Heart left ventricle (tissue), 16 donors: ENCODE data around the gene CKB. TPM values are rescaled to one million over a fixed set of nuclear protein-coding genes. Genes with fewer than 3 reads are reported as not detected.

Experiments used
- ATAC-seq, 4 donors: fragments of 200-7000 bp; cut with Tn5 transposase; one replicate each; pipeline ENCODE4 v1.9.1; 2020 to 2022; ENCODE audit warnings: moderate library complexity in 4 of 4, mild to moderate bottlenecking in 3 of 4, moderate number of reproducible peaks in 1 of 4
- DNase-seq, 5 donors: peaks; one replicate each; pipeline ENCODE4 v3.0.0-alpha.2; 2020
- H3K27ac ChIP-seq, 12 donors: fragments of 200-600 bp; sonication (generic) in 4 of 12; one replicate each; pipeline versions ENCODE4 v1.5.0 to v1.8.0; 2016 to 2022; ENCODE audit warnings: mild to moderate bottlenecking in 2 of 12
- H3K27me3 ChIP-seq, 9 donors: fragments of 200-600 bp; sonication (generic) in 2 of 9; one replicate each; pipeline versions ENCODE4 v1.5.1 to v1.8.0; 2016 to 2022; ENCODE audit warnings: mild to moderate bottlenecking in 3 of 9
- H3K36me3 ChIP-seq, 9 donors: fragments of 200-600 bp; sonication (generic) in 2 of 9; one replicate each; pipeline versions ENCODE4 v1.5.0 to v1.8.0; 2018 to 2022; ENCODE audit warnings: mild to moderate bottlenecking in 2 of 9
- H3K4me1 ChIP-seq, 12 donors: fragments of 200-600 bp; sonication (generic) in 4 of 12; one replicate each; pipeline versions ENCODE4 v1.5.0 to v1.8.0; 2016 to 2022; ENCODE audit warnings: mild to moderate bottlenecking in 3 of 12
- H3K4me3 ChIP-seq, 12 donors: fragments of 200-600 bp; sonication (generic) in 4 of 12; one replicate each; pipeline versions ENCODE4 v1.5.0 to v1.8.0; 2017 to 2022; ENCODE audit warnings: mild to moderate bottlenecking in 9 of 12, moderate library complexity in 4 of 12
- H3K9me3 ChIP-seq, 12 donors: fragments of 200-600 bp; sonication (generic) in 4 of 12; one replicate each; pipeline versions ENCODE4 v1.5.0 to v1.8.0; 2016 to 2022; ENCODE audit warnings: mild to moderate bottlenecking in 1 of 12
- CTCF ChIP-seq, 12 donors: fragments of 200-600 bp; sonication (generic) in 4 of 12; IDR thresholded peaks; one replicate each; pipeline versions ENCODE4 v1.5.0 to v1.8.0; 2018 to 2022; ENCODE audit warnings: antibody characterized with exemption in 12 of 12, mild to moderate bottlenecking in 5 of 12
- POLR2A ChIP-seq, 2 donors: fragments of 450-650 bp; IDR thresholded peaks; one replicate each; pipeline ENCODE4 v1.6.1; 2017; ENCODE audit warnings: antibody characterized with exemption in 2 of 2, mild to moderate bottlenecking in 2 of 2, moderate library complexity in 2 of 2
- WGBS, 4 donors: extraction: QIAGEN DNeasy Blood & Tissue Kit in 2 of 4; methylation state at CpG; one replicate each; pipeline versions ENCODE4 v1.1.5 to v1.1.7; 2013 to 2018; 5-methylcytosine and 5-hydroxymethylcytosine counted together
- intact Hi-C, 10 donors: fragments of 100-400 bp; cut with DNase I; formaldehyde crosslinking; loops; one replicate each; pipeline versions ENCODE4 v1.11.1 to v1.14.2; 2022
- polyA plus RNA-seq, 2 donors: library from polyadenylated mRNA; stranded (reverse); fragments of 200-250 nt; gene quantifications; one replicate each; pipeline ENCODE4 v1.2.3, GENCODE V29; 2013
- total RNA-seq, 9 donors: library from RNA; depleted of rRNA in 2 of 9; stranded (reverse); fragments of >200 nt in 2 of 9; fragmentation: NEBNext Ultra II Directional in 3 of 9; extraction: Animal tissue kit (Norgen Biotek cat#: 25700) in 3 of 9; gene quantifications; one replicate each; pipeline versions ENCODE4 v1.1.0 to v1.2.4, GENCODE V29; 2016 to 2023
- donor health status: ischemic (EF 13 %, LVEDD 7.1; RV severe dilation, severe dysfunction).
- donor health status: healthy with polysubstance abuse.
- donor health status: DM: no; HTN: yes; CAD: no.
- donor health status: DM: no; HTN: no; CAD: no.
- donor health status: ischemic (EF 25% LVEDD 6.9; RV normal size, moderate dysfunction).
- donor health status: ischemic (EF 25% LVEDD 5.7; RV mildly dilated, moderate dysfunction).
- donor health status: healthy.
- donor health status: DM: yes; HTN: yes; CAD: no.
- donor health status: ischemic (EF 35%, LVEDD 5.7; RV mildly dilated, moderate dysfunction).
- donor health status: nonischemic (EF 11% LVEDD 7.7; RV severe dilation, severe dysfunction).
- donor health status: DM: yes; HTN: yes; CAD: no.
- donor health status: PGD.
- donor health status: ischemic (EF 29% LVEDD 5.4; RV normal size, mild dysfunction).
- donor health status: nonischemic (EF 23%, LVEDD 6.1; RV moderate dilation, normal function).

CKB gene
- total and polyA plus RNA-seq, 11 donors, result 203 to 1,105 (median 529) TPM

DNA sequence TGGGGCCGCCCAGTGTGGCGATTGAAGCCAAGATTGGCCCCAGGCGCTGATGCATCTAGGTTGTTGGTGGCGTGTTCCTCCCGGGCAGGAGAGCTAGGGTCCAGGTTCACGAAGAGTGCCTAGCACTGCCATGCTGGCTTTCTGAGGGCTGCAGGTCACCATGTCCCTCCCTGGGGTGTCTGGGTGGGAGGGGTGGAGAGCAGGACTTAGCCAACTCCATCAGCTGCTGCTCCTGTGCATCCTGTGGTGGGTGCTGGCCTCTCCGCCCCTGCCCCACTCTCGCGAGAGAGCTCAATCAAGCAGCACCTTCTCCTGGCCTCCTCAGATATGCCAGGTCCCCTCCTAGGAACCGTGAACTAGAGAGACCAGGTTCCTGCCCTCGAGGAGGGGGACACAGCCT lies 8.2 kb upstream of the CKB start:
- 88 to 92% (median 89%) methylated on average over 6 to 11 of the region's 11 CpGs for WGBS, 4 donors
- no peak for ATAC-seq
- H3K4me1 ChIP-seq, result peaks cover 3 to 52% (median 28%) of the 10 kb centered on the region in 12 donors
- peak overlapping the region in 1 of 12 donors; percentile 96 for H3K27ac ChIP-seq
- no peak overlapping the region for H3K4me3 ChIP-seq
- DNase-seq, result no peak
- TF ChIP-seq POLR2A (IDR thresholded peaks at IDR 0.05) (no peak), CTCF (IDR thresholded peaks at IDR 0.05) (no peak)
- intact Hi-C loops, result no loop called here
- no peaks in the 10 kb centered on the region for H3K27me3 ChIP-seq
- H3K9me3 ChIP-seq, result no peaks in the 10 kb centered on the region
- peaks cover 0 to 29% (median 4%) of the 10 kb centered on the region in 9 donors for H3K36me3 ChIP-seq

DNA sequence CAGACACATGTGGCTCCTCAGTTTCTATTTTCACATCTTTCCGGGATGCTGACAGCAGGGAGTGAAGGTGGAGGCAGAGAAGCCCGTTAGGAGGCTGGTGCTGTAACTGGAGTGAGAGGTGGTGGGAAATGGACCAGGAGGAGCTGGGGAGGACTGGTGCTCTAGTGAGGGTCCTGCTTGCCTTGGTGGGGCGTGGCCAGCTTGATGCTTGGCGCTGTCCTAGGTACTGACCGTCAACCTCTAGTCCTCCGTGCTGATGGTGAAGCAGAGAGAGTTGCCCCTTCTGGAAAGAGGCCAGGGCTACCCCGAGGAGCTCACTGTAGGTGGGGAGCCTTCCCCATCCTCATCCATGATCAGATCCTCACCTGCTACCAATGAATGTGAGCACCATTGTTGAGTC lies 7.8 kb upstream of the CKB start:
- WGBS, 4 donors, result 50 to 58% (median 55%) methylated on average over 4 to 7 of the region's 7 CpGs
- intact Hi-C loops, result no loop called here
- TF ChIP-seq CTCF (IDR thresholded peaks at IDR 0.05) (no peak), POLR2A (IDR thresholded peaks at IDR 0.05) (no peak)
- Histone ChIP-seq H3K36me3 (peaks cover 0 to 28% (median 4%) of the 10 kb centered on the region in 9 donors), H3K27me3 (no peaks in the 10 kb centered on the region), H3K4me3 (peak overlapping the region in 3 of 12 donors; percentile 89 to 100 (median 92)), H3K9me3 (no peaks in the 10 kb centered on the region), H3K4me1 (peaks cover 3 to 52% (median 30%) of the 10 kb centered on the region in 12 donors), H3K27ac (peak overlapping the region in 1 of 12 donors; percentile 96)
- ATAC-seq (no peak), DNase-seq (no peak)

DNA sequence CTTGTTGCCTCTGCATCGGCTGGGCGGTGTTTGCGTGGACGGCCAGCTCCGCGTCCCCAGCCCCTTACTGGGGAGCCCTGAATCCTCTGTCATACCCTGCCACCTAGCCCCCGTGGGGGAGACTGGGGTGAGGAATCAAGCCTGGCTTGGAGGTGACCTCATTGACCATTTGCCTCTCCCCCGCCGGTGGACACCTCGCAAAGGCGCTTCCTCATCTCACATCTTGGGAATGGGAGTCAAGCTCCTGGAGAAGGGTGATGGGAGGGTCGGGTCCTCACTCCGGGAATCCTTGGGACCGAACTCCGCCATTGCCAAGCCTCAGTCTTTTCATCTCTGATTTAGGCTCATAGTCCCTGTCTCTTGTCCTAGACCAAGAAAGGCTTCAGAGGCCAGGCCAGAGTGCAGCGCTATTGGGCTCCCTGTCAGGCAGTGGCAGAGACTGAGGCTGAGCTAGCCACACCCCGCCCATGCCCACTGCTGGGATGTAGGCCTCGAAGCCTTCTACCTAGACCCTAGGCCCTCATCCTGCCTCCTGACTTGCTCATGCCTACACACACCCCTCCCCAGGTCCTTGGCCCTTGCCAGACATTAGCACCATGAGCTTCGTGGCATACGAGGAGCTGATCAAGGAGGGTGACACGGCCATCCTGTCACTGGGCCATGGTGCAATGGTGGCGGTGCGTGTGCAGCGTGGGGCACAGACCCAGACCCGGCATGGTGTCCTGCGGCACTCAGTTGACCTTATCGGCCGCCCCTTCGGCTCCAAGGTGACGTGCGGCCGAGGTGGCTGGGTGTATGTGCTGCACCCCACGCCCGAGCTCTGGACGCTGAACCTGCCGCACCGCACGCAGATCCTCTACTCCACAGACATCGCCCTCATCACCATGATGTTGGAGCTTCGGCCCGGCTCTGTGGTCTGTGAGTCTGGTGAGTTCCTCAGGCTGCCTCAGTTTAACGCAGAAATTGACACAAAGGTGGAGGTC lies 7.0 kb upstream of the CKB start:
- ATAC-seq (no peak), DNase-seq (peak in 1 of 5 donors; percentile 65)
- Histone ChIP-seq H3K9me3 (no peaks in the 10 kb centered on the region), H3K27me3 (no peaks in the 10 kb centered on the region), H3K4me3 (peak overlapping the region; percentile 66 to 100 (median 86)), H3K27ac (peak overlapping the region; percentile 82 to 98 (median 95)), H3K36me3 (peaks cover 0 to 28% (median 4%) of the 10 kb centered on the region in 9 donors), H3K4me1 (peaks cover 3 to 59% (median 30%) of the 10 kb centered on the region in 12 donors)
- no peak for TF ChIP-seq POLR2A (IDR thresholded peaks at IDR 0.05)
- WGBS, 4 donors, result 48 to 61% (median 53%) methylated on average over 35 to 42 of the region's 42 CpGs
- intact Hi-C loops, result no loop called here

GRCh38 chr14:103528587-103529382 lies 6.2 kb upstream of the CKB start, which contains the start of gene TRMT61A:
Gene TRMT61A, plus strand, starts transcription at chr14:103529196. Its CDS starts 783 bp downstream, at chr14:103529979.
- ATAC-seq, result peak; percentile 82 to 93 (median 87)
- Histone ChIP-seq H3K4me3 (peak within 1 kb of the TSS; percentile 66 to 100 (median 86)), H3K27me3 (peaks cover 0 to 5% (median 0%) of the 10 kb centered on the region in 9 donors), H3K9me3 (no peaks in the 10 kb centered on the region), H3K27ac (peak within 1 kb of the TSS; percentile 82 to 98 (median 95)), H3K4me1 (peaks cover 3 to 63% (median 30%) of the 10 kb centered on the region in 12 donors), H3K36me3 (peaks cover 0 to 19% (median 4%) of the 10 kb centered on the region in 9 donors)
- peak; percentile 91 to 95 (median 92) for DNase-seq
- intact Hi-C loops, result no loop called here
- TF ChIP-seq CTCF (IDR thresholded peaks at IDR 0.05) (no peak), POLR2A (IDR thresholded peaks at IDR 0.05) (no peak)
- 1 to 3% (median 2%) methylated on average over 27 to 70 of the region's 70 CpGs for whole genome bisulfite sequencing, 4 donors
